Nephron progenitor cell (in vitro differentiated cells): ENCODE measurements around the gene PCSK5.

ENCODE experiments used
- DNase-seq: peaks from one replicate; pipeline ENCODE4 v3.0.0; 2021
- H3K27ac Mint-ChIP-seq: 2 replicates; pipeline ENCODE4 v1.8.0; 2021; ENCODE audit warnings: mild to moderate bottlenecking, moderate library complexity, mixed read lengths
- H3K27me3 Mint-ChIP-seq: 2 replicates; pipeline ENCODE4 v1.8.0; 2021; ENCODE audit warnings: mild to moderate bottlenecking, low read depth, mixed read lengths; ENCODE audit not compliant: poor library complexity
- H3K36me3 Mint-ChIP-seq: 2 replicates; pipeline ENCODE4 v1.8.0; 2021; ENCODE audit warnings: low read depth, mixed read lengths
- H3K4me1 Mint-ChIP-seq: 2 replicates; pipeline ENCODE4 v1.8.0; 2021; ENCODE audit warnings: mixed read lengths
- H3K4me3 Mint-ChIP-seq: 2 replicates; pipeline ENCODE4 v1.8.0; 2021; ENCODE audit warnings: mild to moderate bottlenecking, moderate library complexity, mixed read lengths
- H3K9me3 Mint-ChIP-seq: 2 replicates; pipeline ENCODE4 v1.8.0; 2021; ENCODE audit warnings: mild to moderate bottlenecking, moderate library complexity, mixed read lengths
- TF ChIP-seq, protein P1 (sequence below): fragments of 200-600 bp; sonication (generic); IDR thresholded peaks from 2 replicates; pipeline ENCODE4 v1.5.0; 2021; ENCODE audit warnings: antibody characterized with exemption

PCSK5 gene

DNA sequence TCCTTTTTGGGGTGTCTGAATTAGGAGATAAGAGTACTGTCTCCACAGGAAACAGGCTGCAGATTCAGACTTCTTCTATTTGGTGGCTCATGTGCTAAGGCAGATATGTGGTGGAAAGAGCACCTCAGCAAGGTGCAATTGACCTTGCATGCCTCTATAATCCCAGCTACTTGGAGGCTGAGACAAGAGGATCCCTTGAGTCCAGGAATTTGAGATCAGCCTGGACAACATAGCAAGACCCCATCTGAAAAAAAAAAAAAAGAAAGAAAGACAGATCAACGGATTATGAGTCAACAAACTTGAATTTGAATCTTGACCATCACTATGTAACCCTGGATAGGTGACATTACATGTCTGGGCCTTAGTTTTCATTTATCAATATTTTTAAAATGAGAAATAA lies 459.4 kb downstream of the PCSK5 start:
- no peak overlapping the region for H3K4me3 Mint-ChIP-seq
- H3K27me3 Mint-ChIP-seq: peaks cover 8% of the 10 kb centered on the region
- H3K36me3 Mint-ChIP-seq: no peaks in the 10 kb centered on the region
- TF ChIP-seq, protein P1, sequence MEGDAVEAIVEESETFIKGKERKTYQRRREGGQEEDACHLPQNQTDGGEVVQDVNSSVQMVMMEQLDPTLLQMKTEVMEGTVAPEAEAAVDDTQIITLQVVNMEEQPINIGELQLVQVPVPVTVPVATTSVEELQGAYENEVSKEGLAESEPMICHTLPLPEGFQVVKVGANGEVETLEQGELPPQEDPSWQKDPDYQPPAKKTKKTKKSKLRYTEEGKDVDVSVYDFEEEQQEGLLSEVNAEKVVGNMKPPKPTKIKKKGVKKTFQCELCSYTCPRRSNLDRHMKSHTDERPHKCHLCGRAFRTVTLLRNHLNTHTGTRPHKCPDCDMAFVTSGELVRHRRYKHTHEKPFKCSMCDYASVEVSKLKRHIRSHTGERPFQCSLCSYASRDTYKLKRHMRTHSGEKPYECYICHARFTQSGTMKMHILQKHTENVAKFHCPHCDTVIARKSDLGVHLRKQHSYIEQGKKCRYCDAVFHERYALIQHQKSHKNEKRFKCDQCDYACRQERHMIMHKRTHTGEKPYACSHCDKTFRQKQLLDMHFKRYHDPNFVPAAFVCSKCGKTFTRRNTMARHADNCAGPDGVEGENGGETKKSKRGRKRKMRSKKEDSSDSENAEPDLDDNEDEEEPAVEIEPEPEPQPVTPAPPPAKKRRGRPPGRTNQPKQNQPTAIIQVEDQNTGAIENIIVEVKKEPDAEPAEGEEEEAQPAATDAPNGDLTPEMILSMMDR: no peak
- H3K27ac Mint-ChIP-seq: no peak overlapping the region
- no peak for DNase-seq
- H3K4me1 Mint-ChIP-seq: peaks cover 10% of the 10 kb centered on the region
- no peaks in the 10 kb centered on the region for H3K9me3 Mint-ChIP-seq

DNA sequence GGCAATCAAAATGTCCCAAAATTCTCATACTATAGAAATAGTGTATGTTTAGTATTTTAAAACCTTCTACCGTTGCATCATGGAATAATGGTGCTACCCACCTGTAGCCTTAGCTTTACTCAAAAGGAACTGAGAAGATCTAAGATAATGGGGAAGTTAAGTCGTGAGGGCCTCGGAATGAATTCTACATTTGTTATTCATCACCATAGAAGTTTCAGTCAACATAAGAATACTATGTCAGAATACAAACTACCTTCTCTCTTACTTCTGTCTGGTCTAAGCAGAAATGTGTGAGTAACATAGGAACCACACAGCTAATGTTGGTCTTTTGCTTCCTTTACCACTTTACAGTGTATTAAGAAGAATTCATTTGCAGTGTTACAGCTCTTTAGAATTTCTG lies 460.5 kb downstream of the PCSK5 start:
- no peak overlapping the region for H3K4me3 Mint-ChIP-seq
- no peaks in the 10 kb centered on the region for H3K36me3 Mint-ChIP-seq
- H3K4me1 Mint-ChIP-seq: peaks cover 10% of the 10 kb centered on the region
- no peak for DNase-seq
- no peaks in the 10 kb centered on the region for H3K9me3 Mint-ChIP-seq
- TF ChIP-seq, protein P1: no peak
- H3K27me3 Mint-ChIP-seq: peaks cover 6% of the 10 kb centered on the region
- no peak overlapping the region for H3K27ac Mint-ChIP-seq

DNA sequence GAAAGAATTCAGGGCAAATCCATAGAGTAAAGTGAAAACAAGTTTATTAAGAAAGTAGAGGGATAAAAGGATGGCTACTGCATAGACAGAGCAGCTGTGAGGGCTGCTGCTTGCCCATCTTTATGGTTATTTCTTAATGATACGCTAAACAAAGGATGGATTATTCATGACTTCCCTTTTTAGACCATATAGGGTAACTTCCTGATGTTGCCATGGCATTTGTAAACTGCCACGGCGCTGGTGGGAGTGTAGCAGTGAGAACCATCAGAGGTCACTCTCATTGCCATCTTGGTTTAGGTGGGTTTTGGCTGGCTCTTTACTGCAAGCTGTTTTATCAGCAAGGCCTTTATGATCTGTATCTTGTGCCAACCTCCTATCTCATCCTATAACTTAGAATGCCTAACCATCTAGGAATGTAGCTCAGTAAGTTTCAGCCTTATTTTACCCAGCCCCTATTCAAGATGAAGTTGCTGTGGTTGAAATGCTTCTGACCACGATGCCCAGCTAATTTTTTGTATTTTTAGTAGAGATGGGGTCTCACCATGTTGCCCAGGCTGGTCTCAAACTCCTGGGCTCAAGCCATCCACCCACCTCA lies 461.6 kb downstream of the PCSK5 start:
- peaks cover 3% of the 10 kb centered on the region for H3K27me3 Mint-ChIP-seq
- peaks cover 8% of the 10 kb centered on the region for H3K4me1 Mint-ChIP-seq
- no peak overlapping the region for H3K4me3 Mint-ChIP-seq
- H3K27ac Mint-ChIP-seq: no peak overlapping the region
- H3K9me3 Mint-ChIP-seq: no peaks in the 10 kb centered on the region
- TF ChIP-seq, protein P1: no peak
- H3K36me3 Mint-ChIP-seq: no peaks in the 10 kb centered on the region
- no peak for DNase-seq

DNA sequence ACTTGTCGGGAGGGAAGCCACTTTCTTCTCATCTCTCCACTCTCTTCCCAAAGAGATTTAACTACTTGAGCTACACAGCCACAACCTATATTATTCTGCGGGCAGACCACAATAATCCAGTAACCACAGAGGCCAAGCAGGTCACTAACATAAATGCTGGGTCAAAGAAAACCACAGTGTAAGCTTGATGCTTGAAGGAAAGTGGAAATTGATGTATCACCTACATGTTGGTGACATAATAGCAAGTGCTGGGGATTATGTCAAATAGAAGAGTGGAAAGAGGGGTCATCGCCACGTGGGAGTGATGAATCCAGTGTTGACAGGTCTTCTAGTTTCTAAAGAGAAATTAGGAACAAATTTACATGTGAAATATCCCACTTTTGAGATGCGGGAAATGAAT lies 462.8 kb downstream of the PCSK5 start:
- peaks cover 3% of the 10 kb centered on the region for H3K27me3 Mint-ChIP-seq

DNA sequence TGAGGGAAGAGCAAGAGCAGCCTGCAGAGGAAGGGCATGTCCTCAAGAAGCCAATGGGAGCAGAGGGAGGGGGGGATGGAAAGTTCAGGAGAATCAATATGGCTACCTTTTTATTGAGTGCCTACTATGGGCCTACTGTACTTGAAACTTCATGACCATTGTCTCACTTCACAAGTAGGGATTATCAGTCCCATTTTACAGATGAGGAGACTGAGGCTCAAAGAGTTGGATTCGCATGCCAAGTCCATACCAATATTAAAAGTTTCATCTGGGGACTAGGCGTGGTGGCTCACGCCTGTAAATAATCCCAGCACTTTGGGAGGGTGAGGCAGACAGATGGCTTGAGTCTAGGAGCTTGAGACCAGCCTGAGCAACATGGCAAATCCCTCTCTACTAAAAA lies 463.7 kb downstream of the PCSK5 start:
- DNase-seq: no peak
- no peaks in the 10 kb centered on the region for H3K9me3 Mint-ChIP-seq
- peaks cover 3% of the 10 kb centered on the region for H3K27me3 Mint-ChIP-seq
- no peak overlapping the region for H3K4me3 Mint-ChIP-seq
- no peaks in the 10 kb centered on the region for H3K36me3 Mint-ChIP-seq
- peaks cover 6% of the 10 kb centered on the region for H3K4me1 Mint-ChIP-seq
- no peak overlapping the region for H3K27ac Mint-ChIP-seq
- TF ChIP-seq, protein P1: no peak

More for the DNA sequence above, 462.8 kb downstream of the PCSK5 start:
- Mint-ChIP-seq H3K4me3 (no peak overlapping the region), H3K9me3 (no peaks in the 10 kb centered on the region), H3K27ac (no peak overlapping the region), H3K36me3 (no peaks in the 10 kb centered on the region), H3K4me1 (peaks cover 6% of the 10 kb centered on the region)
- TF ChIP-seq, protein P1: no peak
- no peak for DNase-seq

DNA sequence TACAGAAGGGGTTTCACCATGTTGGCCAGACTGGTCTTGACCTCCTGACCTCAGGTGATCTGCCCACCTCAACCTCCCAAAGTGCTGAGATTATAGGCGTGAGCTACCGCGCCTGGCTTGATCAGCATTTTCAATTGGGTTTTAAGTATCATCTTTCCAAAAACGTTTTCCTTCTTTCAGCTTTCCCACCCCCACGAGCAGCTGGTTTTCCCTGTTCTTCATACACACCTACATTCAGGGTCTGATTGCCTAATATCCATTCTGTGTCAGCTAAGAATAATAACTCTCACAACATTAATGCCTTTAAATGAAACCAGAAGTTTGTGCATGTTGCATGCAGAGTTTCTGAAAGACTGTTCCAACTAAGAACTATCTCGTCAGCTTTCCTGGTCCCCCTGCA lies 465.4 kb downstream of the PCSK5 start:
- Mint-ChIP-seq H3K9me3 (no peaks in the 10 kb centered on the region), H3K36me3 (no peaks in the 10 kb centered on the region), H3K27ac (no peak overlapping the region), H3K27me3 (no peaks in the 10 kb centered on the region), H3K4me3 (no peak overlapping the region), H3K4me1 (peaks cover under 1% of the 10 kb centered on the region)
- DNase-seq: no peak
- TF ChIP-seq, protein P1: no peak
